Measurements from ENCODE around the gene TBC1D22A. TPM values are rescaled to one million over a fixed set of nuclear protein-coding genes. Genes with fewer than 3 reads are reported as not detected.

The TBC1D22A gene
- total and polyA plus RNA-seq, 9 of the 15 experiments (the other 6 are each of a cell fraction or from before 2014, with no cell fraction given) = 0.20 to 11.5 (median 5.2) TPM

DNA sequence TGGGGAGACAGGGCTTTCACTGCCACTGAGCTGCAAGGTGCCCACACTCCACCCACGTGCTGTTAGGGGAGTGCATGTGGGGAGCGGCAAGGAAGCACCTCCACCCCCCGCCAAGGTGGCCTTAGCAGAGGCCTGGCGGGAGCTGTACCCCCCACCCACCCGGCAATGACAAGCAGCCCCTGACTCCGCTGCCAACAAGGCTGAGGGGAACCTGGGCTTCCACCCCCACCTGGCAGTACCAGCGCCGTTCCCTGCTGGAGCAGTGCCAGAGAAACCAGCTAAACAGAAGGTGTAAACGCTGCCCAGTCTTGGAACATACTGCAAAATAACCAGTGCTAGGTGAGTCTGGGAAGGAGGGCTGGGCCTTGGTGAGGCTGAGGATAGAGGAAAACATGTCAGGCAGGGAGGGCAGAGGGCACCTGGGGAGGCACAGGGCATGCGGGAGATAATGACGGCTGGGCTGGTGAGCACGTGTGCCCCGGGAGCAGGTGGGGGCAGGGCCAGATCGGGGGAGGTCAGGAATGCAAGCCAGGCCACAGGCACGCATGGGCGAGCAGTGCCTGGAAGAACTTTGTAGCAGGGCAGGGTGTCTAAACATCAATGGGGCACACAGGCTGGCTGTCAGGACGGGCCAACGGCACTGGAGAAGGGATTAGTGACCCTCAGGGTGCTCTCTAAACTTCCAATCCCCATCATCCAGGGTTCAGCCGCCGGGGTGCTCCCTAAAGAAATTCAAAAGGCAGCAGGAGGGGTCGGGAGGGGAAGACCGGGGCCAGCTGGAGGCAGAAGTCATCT, 31.0 kb upstream of the TBC1D22A start:
- no peak for TF ChIP-seq ZNF354B (CRISPR knock-in tag; IDR thresholded peaks at IDR 0.05)
- TF ChIP-seq, protein P1, sequence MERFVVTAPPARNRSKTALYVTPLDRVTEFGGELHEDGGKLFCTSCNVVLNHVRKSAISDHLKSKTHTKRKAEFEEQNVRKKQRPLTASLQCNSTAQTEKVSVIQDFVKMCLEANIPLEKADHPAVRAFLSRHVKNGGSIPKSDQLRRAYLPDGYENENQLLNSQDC (CRISPR knock-in tag; IDR thresholded peaks at IDR 0.05) = no peak
- TF ChIP-seq NFIC (IDR thresholded peaks at IDR 0.05) = peak; percentile 18; the same call in 1 of the 2 replicates
- no peak for TF ChIP-seq ZNF143 (CRISPR knock-in tag; IDR thresholded peaks at IDR 0.05)

More for the DNA sequence above, 31.0 kb upstream of the TBC1D22A start:
- Histone ChIP-seq H3K27me3 (ENCODE audit: control insufficient read depth in 2 of 2, insufficient read depth in 2 of 2, low read length in 2 of 2) (no peaks in the 10 kb centered on the region), H2AFZ (ENCODE audit: low read depth, low read length) (no peak overlapping the region), H3K9me1 (ENCODE audit: control insufficient read depth, insufficient read depth, low read length) (no peaks in the 10 kb centered on the region), H3K4me1 (replicated peaks in 1 of 2; ENCODE audit: control insufficient read depth in 2 of 2, insufficient read depth in 2 of 2, low read length in 2 of 2) (peaks cover 0 to 26% of the 10 kb centered on the region in 2 experiments; a peak in 3 of 5 replicates), H3K27ac (ENCODE audit: extremely low read depth, low read depth, low read length) (no peak overlapping the region), H3K4me3 (no peak overlapping the region), H3K9me3 (replicated peaks; ENCODE audit: control insufficient read depth, insufficient read depth, low read depth, low read length) (no peaks in the 10 kb centered on the region), H3K36me3 (ENCODE audit: control insufficient read depth, insufficient read depth, low read length) (peaks cover 2% of the 10 kb centered on the region; the same call in 1 of the 3 replicates), H4K20me1 (replicated peaks; ENCODE audit: control insufficient read depth, insufficient read depth, low read length) (no peaks in the 10 kb centered on the region), H3K9ac (ENCODE audit: insufficient read depth in 1 of 2, low read depth in 2 of 2, low read length in 2 of 2) (no peak overlapping the region), H3K4me2 (ENCODE audit: insufficient read depth, low read length) (no peak overlapping the region), H3K79me2 (ENCODE audit: control insufficient read depth, insufficient read depth, low read length) (peaks cover 19% of the 10 kb centered on the region; the same call in 2 of the 3 replicates)
- ATAC-seq = no peak
- FAIRE-seq = no peak
- BruUV-seq (replicated peaks) = no TSS peak
- no peak for DNase-seq (ENCODE audit: extremely low read depth in 1 of 4, low spot score in 3 of 4)
- intact Hi-C loops (cut with micrococcal nuclease) = no loop called here
- in situ Hi-C loops (cut with MboI) = no loop called here
- CTCF ChIA-PET (ENCODE audit: low intra/inter-chr PET ratio) = no interaction called here
- POLR2A ChIA-PET = interaction anchor here (0.6 to 1.7 kb wide), 3 partner anchors 11 to 49 kb away, joined by 3 to 4 read pairs (median 3); no protein-coding TSS in a partner anchor
- WGBS (ENCODE audit: insufficient coverage, low coverage, missing lambda C conversion rate) = 75% methylated on average over 12 of the region's 22 CpGs

All from K562 (cell line).